SU-DHL-6 (cell line): Measurements from ENCODE around the gene FBXO44.

Source experiments
- CTCF ChIP-seq: fragments of 200-600 bp; sonication (generic); IDR thresholded peaks from one replicate; pipeline ENCODE4 v1.5.1; 2017; ENCODE audit warnings: antibody characterized with exemption, mild to moderate bottlenecking, low read length, moderate library complexity; ENCODE audit not compliant: insufficient read depth, poor library complexity, severe bottlenecking
- EZH2phosphoT487 ChIP-seq: fragments of 200-600 bp; sonication (generic), shearing (Covaris generic); conservative IDR thresholded peaks from 2 replicates; pipeline ENCODE4 v1.6.1; 2018; ENCODE audit warnings: mild to moderate bottlenecking, antibody characterized with exemption, low read length, moderate library complexity, mixed read lengths

DNA sequence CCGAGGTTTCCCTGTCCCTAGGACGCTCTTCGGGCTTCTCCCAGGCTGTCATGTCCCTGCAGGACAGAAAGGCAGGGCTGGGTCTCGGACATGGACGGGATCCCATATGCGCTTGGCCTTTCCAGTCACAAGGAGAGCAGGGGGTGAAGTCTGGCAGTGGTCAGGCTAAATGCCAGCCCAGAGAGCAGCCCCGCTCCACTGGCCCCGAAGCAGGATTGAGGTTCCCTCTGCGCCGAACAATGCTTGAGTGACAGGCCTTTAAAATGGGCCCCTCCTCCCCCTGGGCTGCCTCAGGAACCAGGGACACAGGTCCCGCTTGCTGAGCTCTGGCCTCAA is 49.5 kb downstream of the FBXO44 start:
- TF ChIP-seq CTCF (no peak), EZH2phosphoT487 (no peak)
